ENCODE measurements around the gene TRAF5. TPM values are rescaled to one million over a fixed set of nuclear protein-coding genes. Genes with fewer than 3 reads are reported as not detected.
"Not testable (repeated sequence)": the region's sequence is repeated elsewhere in the genome, so short reads cannot be mapped to it uniquely, and the experiment has no call there.

The TRAF5 gene
- total RNA-seq, 1 donor from 2014 or later = 16.3 TPM

DNA sequence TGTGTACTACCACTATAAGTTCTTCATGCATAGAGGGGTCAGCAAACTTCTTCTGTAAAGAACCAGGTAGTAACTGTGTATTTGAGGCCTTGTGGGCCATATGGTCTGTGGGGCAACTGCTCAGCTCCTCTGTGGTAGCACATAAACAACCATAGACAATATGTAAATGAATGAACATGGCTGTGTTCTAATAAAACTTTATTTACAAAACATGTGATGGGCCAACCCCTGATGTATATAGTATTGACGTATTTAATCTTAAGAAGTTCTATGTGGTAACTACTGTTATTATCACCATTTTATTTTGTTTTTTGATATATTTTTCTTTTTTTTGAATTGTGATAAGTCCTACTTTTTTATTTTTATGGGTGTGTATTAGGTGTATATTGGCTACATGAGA, 15.4 kb downstream of the TRAF5 start:
- no peak for FAIRE-seq
- DNase-seq (ENCODE audit: low spot score in 2 of 2) = no peak

DNA sequence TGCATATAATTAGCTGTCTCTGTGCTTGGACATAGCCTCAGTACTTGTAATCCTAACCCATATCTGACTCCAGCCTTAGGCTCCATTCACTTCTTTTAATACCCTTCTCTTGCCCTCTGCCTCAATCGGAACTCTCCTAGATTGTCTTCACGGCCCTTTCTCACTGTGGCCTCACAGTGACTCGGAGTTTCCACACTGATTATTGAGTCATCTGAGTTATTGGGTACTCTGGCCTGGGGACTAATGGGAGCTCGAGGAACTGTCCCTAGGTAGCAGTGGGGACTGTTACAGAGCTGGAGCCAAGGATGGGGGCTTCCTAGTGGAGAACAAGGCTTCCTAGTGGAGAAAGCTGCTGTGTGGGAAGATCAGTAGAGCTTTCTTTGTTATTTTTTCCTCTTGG, 17.0 kb downstream of the TRAF5 start:
- no peak for FAIRE-seq
- DNase-seq (ENCODE audit: low spot score in 2 of 2) = no peak

DNA sequence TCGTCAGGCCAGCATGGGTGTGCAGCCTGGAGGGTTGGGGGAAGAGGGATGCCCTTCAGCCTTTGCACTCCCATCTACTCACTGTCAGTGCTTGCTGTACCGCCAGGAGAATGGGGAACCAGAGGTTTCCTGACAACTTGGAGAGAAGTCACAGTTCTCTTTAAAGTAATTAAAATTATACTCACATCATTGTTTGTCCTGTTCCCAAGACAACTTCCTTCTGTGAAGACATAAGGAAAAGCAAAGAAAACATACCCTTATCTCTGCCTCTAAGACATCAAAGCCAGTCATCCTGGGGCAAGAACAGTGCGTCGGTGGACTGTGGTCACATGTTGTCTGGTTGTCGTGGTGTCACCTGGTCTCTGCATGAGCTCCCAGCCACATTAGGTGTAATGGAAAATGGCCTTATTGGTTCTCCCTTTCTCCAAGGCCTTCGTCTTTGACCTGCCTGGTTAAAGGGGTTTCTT, 17.6 kb downstream of the TRAF5 start:
- FAIRE-seq = no peak

DNA sequence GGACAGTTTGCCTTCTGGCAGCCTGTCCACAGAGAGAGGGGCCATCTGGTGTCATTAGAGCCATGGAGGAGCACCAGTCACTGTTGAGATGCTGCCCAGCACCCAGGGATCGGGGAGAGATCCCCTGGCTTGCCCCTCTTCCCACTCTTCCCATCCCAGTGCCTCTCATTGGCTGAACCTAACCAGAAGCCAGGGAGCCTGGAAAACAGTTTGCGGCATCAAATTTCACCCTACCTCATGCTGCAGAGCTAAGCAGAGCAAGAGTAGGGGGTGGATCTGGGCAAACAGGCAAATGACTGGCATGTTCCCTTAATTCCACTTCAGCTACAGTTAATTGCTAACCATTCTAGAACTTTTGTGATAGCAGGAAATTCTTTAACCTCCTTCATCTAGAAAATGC, 19.1 kb downstream of the TRAF5 start:
- FAIRE-seq (no peak), DNase-seq (ENCODE audit: low spot score in 2 of 2) (no peak)

More for the DNA sequence above, 17.6 kb downstream of the TRAF5 start:
- DNase-seq (ENCODE audit: low spot score in 2 of 2) = no peak

DNA sequence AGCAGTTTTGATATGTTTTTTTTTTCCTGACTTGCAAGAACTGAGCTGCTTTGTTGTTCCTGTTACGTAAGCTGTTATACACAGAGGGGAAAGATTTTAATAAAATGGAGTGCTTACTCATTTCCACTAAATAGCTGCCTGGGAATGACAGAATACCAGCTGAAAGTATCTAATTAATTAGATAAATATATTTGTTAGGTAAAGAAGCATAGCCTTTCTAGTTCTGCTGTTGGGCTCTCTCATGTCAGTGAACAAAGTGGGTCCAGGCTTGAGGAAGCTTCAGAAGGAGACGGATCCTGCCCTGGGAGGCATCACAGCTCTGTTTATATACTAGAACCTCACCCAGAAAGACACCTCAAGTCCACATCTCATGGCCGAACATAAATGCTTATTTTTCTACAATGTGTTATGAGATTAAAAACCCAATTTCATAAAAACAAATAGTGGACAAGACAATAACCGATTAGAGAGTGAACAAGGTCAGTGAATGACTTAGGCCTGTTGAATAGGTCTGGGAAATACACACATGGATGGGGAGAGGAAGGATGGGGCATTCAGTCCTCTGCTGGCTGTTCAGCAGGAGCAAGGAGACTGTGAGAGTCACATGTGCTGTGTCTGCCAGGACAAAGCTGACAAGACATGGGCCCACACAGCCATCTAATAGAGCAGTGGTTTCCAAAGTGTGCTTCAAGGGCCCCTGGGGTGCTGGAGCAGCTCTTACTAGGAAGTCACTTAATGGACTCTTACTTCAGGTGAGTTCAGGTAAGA, 20.6 kb downstream of the TRAF5 start:
- DNase-seq (ENCODE audit: low spot score in 2 of 2) = no peak
- no peak for FAIRE-seq

DNA sequence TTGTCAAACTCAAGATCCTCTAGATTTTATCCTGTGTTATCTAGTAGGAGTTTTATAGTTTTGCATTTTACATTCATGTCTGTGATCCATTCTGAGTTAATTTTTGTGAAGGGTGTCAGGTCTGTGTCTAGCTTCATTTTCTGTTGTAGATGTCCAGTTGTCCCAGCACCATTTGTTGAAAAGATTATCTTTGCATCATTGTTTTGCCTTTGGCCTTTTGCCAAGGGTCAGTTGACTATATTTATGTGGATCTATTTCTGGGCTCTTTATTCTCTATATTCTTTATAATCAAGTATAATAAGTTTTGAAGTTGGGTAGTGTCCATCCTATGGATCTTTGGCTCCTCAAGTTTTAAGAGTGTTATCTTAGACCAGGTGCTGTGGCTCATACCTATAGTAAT, 21.9 kb downstream of the TRAF5 start:
- no peak for FAIRE-seq
- no peak for DNase-seq (ENCODE audit: low spot score in 2 of 2)

DNA sequence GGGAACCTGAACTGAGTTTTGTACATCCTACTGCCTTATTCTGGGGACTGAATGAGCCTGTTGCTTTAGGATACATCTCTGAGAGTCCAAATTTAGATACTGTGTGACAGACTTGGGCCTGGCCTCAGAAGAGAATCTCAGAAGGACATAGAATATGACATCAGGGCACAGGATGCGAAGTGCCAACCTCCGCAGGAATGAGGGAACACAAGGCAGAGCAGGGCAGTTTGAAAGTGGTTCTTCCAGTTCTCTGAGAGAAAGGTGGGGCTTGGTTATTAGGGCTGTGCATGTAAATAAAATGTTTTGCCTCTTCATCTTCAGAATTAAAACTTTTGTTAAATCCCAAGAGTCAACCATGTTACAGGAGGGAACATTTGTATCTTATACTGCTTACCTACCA, 23.1 kb downstream of the TRAF5 start:
- DNase-seq (ENCODE audit: low spot score in 2 of 2) = no peak
- FAIRE-seq = no peak

DNA sequence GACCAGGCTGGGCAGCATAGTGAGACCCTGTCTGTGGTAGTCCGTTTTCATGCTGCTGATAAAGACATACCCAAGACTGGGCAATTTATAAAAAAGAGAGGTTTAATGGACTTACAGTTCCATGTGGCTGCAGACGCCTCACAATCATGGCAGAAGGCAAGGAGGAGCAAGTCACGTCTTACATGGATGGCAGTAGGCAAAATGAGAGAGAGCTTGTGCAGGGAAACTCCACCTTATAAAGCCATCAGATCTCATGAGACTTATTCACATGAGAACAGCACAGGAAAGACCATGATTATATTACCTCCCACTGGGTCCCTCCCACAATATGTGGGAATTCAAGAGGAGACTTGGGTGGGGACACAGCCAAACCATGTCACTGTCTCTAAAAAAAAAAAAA, 25.4 kb downstream of the TRAF5 start:
- FAIRE-seq; DNase-seq (ENCODE audit: low spot score in 2 of 2): not testable (repeated sequence)

DNA sequence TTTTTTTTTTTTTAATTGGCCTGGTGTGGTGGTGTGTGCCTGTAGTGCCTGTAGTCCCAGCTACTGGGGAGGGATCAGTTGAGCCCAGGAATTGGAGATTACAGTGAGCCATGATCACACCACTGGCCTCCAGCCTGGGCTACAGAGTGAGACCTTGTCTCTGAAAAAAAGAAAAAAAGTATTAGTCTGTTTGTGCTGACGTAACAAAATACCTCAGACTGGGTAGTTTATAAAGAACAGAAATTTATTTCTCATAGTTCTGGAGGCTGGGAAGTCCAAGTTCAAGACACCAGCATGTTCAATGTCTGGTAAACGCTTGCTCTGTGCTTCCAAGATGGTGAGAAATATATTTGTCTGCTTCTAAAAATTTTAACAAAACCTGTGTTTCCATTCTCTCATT, 25.8 kb downstream of the TRAF5 start:
- DNase-seq (ENCODE audit: low spot score in 2 of 2) = no peak
- no peak for FAIRE-seq

DNA sequence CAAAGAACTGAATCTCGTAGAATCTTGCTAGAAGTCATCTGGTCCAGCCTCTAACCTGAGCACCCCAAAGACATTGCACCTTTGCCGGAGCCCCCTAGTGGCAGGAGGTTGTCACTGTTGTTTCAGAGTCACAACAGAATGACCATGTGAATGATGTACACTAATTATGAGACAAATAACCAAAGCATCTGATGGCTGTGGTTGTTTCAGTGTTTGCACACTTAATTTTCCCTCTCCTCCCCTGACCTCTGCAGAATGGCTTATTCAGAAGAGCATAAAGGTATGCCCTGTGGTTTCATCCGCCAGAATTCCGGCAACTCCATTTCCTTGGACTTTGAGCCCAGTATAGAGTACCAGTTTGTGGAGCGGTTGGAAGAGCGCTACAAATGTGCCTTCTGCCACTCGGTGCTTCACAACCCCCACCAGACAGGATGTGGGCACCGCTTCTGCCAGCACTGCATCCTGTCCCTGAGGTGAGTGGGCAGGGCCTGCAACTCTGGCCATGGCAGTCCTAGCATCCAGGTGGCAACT, 26.4 kb downstream of the TRAF5 start:
- DNase-seq (ENCODE audit: low spot score in 2 of 2) (no peak), FAIRE-seq (no peak)

DNA sequence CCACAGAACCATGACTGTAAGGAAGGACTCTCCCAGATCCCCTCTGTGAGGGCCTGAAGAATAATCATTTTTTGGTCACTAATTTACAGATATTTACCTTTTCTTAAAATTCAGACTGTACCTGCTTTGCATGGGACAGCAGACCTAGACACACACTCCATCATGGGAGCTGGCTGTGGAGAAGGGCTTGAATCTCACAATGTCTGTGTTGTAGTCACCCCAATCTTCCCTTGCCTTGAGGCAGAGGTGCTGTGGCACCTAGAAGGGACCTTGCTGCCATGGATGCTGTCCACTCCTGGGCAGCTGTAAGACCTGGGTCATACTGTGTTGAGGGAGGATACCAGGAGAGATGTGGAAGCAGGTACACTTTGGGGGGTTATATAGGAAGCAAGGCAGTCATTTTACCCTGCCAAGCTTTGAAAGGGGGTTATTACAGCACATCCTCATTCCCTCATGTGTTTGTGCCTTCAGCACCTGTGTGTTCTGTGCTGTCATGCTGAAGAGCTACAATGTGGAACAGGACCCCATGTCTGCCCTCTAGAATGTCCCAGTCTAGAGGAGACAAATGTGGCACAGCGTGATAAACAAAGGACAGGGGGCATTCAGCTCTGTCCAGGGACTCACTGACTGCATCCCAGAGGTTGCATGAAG, 27.1 kb downstream of the TRAF5 start:
- FAIRE-seq (no peak), DNase-seq (ENCODE audit: low spot score in 2 of 2) (no peak)

DNA sequence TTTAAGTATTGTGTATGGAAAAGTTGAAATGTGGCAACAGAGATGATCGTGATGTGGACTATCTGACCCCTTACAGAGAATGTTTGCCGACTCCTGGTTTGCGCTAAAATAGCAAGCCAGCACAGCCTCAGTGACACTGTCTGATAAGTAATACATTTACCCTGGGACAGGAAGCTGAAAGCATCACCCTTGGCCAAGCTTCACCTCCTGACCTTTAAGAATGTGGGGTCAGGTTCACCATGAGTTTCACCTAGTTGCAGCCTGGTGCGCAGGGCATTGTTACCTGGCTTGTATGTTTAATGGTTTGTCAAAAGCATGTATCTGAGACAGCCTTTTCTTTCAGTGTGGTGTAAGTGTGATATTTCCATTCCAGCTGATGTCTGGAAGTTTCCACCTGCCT, 29.2 kb downstream of the TRAF5 start:
- DNase-seq (ENCODE audit: low spot score in 2 of 2) (no peak), FAIRE-seq (no peak)

DNA sequence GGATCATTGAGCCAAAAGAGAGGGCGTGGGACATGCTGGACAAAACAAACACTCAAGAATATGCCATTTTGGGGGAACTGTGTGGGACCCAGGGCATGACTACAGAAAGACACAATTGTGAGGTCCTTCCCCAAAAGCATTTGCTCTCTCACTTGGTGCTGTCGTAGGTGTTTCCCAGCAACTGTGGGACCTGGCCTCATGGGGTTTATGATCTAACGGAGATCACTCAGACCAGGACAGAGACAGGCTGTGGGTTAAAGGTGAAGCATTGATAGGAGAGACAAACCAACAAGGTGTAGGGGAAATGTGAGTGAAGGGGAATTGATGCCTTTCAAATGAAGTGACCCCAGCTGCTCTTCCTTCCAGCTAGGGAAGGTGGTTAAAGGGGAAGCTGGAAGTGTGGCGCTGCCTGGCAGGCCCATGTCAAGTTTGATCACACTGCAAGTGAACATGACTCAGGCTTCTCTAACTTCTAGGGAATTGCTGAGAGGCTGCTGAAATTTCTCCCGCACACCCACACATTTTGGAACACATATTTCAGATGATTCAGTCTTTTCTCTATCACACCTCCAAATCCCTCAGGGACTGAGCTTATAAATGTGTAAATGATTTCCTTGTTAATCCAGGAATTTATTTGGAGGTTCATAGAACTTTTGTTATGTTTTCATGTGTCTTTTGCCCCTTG, 30.2 kb downstream of the TRAF5 start:
- no peak for FAIRE-seq
- no peak for DNase-seq (ENCODE audit: low spot score in 2 of 2)

DNA sequence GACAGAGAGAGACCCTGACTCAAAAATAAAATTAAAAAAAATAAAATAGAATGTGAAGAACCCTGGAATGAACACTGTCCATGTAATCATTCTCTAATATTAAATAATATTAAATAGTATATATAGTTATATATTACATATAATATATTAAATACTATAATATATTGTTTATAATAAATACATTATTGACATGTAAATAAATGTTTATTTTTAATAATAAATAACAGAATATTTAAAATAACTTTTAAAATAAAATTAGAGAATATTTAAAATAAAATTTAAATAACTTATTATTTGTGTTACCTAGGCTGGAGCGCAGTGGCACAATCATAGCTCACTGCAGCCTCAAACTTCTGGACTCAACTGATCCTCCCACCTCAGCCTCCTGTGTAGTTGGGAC, 32.1 kb downstream of the TRAF5 start:
- DNase-seq (ENCODE audit: low spot score in 2 of 2) = no peak
- FAIRE-seq = peak; percentile 86

DNA sequence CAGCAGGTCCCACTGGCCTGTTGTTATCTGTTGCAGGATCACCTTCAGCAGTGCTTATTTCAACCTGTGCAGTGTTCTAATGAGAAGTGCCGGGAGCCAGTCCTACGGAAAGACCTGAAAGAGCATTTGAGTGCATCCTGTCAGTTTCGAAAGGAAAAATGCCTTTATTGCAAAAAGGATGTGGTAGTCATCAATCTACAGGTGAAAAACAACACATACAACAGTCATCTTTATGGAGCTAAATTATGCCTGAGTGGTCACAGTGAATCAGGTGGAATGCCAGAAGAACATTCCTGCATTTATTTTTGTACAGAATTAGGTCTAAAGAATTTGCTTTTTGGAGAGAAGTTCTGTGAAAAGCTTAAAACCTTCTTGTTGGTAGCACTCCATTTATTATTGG, 33.2 kb downstream of the TRAF5 start:
- no peak for DNase-seq (ENCODE audit: low spot score in 2 of 2)
- no peak for FAIRE-seq

DNA sequence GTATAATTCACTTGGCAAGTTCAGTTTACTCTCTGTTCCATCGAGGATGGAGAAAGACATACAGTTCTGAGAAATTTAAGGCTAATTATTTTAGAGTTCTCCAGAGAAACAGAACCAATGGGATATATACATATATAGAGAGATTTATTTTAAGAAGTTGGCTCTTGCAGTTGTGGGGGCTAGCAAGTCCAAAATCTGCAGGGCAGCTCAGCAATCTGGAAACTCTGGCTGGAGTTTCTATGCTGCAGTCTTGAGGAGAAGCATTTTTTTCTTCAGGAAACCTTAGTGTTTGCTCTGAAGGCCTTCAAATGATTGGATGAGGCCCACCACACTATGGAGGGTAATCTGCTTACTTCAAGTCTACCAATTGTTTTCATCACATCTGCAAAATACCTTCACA, 34.6 kb downstream of the TRAF5 start:
- DNase-seq (ENCODE audit: low spot score in 2 of 2) (no peak), FAIRE-seq (no peak)

DNA sequence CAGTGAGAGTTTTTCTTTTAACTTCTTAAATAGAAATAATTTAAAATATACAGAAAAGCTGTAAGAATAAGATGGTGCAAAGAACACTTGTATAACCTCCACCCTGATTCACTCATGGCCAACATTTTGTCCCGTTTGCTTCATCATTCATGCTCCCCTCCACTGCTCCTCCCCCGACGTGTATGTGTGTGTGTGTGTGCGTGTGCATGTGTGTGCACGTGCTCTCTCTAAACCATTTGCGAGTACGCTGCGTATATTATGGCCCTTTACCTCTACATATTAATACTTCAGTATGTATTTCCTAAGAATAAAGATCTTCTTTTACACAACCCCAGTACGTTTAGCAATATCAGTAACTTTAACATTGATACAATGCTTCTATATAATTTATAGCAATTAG, 43.0 kb downstream of the TRAF5 start:
- DNase-seq (ENCODE audit: low spot score in 2 of 2) (no peak), FAIRE-seq (no peak)

DNA sequence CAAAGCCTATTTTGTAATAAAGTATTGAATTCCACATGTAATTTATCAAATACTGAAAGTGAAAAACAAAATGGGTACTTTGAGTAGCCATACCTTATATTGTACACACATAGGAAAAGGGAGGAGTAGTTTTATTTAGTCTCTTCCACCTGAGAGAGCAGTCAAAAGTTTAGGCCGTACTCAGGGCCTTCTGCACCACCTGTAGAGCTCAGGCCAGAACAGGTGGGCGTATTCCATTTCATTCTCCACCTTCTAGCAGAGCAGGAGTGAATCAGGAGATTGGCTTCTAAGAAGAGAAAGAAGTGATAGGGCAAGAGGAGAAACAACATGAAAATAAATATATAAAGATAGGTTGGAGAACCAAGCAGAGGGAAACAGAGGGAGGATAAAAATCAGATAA, 44.0 kb downstream of the TRAF5 start:
- DNase-seq (ENCODE audit: low spot score in 2 of 2) = no peak
- FAIRE-seq = no peak

DNA sequence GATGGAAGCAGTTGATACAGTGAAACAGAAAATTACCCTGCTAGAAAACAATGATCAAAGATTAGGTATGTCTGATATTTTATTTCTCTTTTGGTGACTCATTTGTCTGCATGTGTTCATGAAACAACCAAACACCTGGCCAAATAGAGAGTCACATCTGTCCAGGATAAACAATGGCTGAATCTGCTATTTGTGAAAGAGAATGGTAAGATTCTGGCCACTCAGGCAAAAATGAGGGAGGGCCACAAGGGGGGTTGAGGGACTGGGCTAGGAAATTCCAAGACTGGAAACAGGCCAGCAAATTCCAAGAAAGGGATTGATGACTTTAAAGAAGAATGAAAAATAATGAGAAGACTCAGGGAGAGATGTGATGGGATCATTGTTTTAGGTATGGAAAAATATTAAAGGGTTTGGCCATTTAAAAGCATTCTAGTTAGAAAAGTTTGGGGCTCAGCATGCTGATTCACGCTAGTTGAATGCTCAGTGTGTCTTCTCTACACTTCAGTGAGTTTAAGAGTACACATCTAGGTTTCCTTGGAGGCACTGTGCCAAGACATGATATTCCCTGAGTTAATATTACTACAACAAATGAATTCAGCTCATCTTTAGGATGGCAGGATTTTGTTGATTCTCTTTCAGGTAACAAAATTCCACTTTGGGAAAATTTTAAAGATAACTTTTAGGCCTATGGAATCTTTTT, 44.9 kb downstream of the TRAF5 start:
- no peak for FAIRE-seq
- no peak for DNase-seq (ENCODE audit: low spot score in 2 of 2)

DNA sequence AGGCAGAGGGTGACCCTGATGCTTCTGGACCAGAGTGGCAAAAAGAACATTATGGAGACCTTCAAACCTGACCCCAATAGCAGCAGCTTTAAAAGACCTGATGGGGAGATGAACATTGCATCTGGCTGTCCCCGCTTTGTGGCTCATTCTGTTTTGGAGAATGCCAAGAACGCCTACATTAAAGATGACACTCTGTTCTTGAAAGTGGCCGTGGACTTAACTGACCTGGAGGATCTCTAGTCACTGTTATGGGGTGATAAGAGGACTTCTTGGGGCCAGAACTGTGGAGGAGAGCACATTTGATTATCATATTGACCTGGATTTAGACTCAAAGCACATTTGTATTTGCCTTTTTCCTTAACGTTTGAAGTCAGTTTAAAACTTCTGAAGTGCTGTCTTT, 45.8 kb downstream of the TRAF5 start:
- no peak for FAIRE-seq
- DNase-seq (ENCODE audit: low spot score in 2 of 2) = no peak

All from frontal cortex (tissue), 4 donors.